HG02623 (cell line): ENCODE measurements around the gene IL12A.

ENCODE experiments used
- ATAC-seq: cut with Tn5 transposase; IDR thresholded peaks from one replicate; pipeline ENCODE4 v1.9.1; 2021; ENCODE audit warnings: moderate library complexity; ENCODE audit not compliant: unreplicated experiment

The IL12A gene

DNA sequence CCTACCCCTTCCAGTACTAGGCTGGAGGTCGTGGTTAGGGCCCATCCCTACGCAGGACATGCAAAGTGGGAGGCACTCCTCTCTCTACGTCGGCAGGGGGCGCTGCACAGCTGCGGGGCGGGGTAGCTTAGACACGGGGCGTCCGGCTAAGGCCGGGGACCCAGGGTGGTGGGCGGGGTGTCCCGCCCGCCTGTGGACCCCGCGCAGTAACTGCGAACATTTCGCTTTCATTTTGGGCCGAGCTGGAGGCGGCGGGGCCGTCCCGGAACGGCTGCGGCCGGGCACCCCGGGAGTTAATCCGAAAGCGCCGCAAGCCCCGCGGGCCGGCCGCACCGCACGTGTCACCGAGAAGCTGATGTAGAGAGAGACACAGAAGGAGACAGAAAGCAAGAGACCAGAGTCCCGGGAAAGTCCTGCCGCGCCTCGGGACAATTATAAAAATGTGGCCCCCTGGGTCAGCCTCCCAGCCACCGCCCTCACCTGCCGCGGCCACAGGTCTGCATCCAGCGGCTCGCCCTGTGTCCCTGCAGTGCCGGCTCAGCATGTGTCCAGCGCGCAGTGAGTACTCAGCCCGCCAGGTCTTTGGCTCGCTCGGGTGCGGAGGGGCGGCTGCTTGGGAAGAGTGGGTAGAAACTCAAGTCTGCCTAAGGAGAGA lies at the start of gene IL12A:
IL12A (plus strand) TSS at position 219 of the 655 bp plus-strand sequence.
- ATAC-seq = peak; percentile 92

DNA sequence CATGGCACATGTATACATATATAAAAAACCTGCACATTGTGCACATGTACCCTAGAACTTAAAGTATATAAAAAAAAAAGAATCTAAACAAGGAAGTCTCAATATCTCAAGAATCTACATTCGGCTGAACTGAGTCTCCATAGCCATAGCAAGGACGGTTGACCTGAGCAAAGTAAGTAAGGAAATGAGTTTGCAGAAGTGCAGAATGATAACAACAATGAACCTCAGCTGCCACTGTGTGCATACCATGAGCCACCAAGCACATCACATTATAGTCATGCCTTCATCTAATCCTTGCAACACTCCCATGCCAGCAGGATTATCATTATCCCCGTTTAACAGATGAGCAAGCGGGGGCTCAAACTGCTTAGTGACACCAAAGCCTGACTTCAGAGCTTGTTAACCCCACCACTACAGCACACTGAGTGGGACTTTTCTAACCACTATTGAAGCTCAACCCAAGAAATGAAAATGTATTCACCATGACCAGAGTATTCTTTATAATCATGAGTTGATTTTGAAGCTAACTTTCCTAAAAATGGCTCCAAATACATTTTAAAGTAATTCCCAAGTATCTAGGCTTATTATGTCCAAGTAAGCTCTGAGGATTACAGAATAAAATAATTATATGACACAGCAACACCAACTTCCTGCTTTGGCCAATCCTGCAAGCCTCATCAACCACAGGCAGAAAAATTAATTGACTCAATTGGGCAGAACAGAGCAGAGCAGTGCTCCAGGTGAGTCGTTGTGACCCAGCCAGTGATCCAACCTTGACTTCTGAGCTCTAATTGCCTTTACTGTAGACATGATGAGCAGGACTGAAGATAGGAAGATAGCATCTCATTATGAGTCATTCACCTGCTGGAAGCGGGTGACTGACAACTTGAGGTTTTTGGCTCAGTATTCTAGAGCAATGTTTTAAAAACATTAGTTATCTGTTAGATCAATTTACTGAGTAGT lies 47.3 kb upstream of the IL12A start:
- peak; percentile 74 for ATAC-seq

GRCh38 chr3:159944781-159945180 lies 43.9 kb upstream of the IL12A start:
- ATAC-seq = no peak

- ATAC-seq = no peak
These were observed 42.7 kb upstream of the IL12A start for GRCh38 chr3:159945930-159946329.

DNA sequence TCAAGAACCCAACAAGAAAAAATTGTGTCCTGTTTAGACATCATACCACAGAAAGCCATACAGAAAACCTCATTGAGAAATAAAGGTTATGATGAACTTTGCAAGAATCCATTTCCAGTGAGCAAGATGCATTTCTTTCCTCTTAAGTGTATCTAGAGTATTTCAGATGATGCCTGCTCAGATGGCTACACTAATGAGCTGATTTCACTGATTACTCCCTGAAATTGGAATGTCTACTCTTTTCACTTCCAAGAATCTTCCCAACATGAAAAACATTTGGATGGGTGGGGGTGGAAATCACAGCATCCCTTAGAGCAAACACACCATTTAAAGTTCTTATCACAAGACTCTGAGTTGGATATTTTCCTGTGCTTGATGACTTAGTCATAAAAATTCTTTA lies 41.4 kb upstream of the IL12A start:
- no peak for ATAC-seq

DNA sequence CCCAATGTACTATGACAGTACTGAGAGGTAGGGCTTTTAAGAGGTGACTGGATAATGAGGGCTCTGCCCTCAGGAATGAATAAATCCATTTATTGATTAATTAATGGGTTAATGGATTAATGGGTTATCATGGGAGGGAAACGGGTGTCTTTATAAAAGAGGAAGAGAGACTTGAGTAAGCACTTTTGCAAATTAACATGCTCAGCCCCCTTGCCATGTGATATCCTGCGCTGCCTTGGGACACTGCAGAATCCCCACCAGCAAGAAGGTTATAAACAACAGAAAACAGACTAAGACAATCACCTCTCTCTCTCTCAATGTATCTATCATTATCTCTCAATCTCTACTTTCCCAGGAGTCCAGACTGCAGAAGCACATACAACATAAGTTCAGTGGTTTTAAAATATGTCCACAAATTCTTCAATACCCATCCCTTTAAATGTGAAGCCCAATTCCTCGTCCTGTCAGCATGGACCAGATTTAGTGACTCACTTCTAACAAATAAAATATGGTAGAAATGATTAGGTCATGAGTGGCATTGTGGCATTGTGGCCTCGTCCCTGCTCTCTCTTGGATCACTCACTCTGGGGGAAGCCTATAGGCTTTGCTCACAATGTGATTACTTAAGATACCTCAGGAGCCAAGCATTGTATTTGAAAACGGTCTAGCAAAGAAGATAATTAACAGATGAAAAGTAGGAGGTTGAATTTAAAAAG lies 40.0 kb upstream of the IL12A start:
- no peak for ATAC-seq

DNA sequence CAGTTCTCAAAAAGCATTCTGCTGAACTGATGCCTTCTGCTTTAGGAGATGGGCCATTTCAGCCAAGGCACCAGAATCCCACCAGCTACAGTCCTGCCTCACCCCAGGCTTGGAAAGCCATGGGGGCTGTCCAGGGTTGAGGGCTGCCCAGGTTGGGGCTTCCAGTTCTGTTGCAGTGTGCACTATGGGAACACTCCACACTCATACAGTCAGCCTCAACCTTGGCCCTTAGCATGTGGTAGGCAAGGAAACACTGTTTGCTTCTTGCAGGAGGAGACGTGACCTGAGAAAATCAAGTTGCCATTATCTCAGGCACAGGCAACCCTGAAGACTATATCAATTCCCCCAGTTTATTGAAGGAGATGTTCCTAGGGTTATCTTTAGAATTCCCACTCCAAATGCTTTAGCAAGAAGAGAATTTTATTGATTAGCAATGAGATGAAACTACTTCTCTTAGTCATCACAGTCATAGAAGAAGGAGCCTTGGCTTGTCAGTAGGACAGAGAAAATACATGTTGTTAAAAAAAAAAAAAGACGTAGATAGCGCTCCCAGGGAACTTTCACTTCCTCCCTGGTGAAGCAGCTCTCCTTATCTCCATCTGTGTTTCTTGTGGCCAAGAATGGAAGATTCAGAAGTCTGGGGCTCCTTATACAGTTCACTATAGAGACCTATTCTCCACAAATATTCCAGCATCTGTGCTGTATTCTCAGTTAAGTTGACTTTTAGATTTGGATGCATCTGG lies 38.3 kb upstream of the IL12A start:
- ATAC-seq = peak; percentile 74

DNA sequence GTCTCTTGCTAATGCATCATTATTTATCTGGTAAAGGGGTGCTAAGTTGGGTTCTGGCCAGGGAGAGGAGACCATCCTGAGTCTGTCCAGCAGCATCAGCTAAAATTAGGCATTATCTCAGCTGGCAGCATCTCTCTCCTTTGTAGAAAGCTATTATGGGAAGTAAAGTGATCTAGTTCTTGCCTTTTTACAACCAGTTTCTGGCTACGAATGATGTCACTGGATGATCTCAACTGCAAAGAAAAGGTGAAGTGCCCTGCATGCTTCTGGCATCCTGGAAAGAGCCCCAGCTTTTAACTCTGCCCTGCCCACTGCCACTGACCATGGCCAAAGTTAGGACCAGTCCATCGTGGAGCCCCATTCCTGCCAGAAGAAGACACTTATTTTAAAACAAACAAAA lies 37.1 kb upstream of the IL12A start:
- no peak for ATAC-seq

- no peak for ATAC-seq
These were observed 35.1 kb upstream of the IL12A start for GRCh38 chr3:159953325-159954085.

GRCh38 chr3:159960188-159961148 lies 28.2 kb upstream of the IL12A start:
- ATAC-seq = no peak

DNA sequence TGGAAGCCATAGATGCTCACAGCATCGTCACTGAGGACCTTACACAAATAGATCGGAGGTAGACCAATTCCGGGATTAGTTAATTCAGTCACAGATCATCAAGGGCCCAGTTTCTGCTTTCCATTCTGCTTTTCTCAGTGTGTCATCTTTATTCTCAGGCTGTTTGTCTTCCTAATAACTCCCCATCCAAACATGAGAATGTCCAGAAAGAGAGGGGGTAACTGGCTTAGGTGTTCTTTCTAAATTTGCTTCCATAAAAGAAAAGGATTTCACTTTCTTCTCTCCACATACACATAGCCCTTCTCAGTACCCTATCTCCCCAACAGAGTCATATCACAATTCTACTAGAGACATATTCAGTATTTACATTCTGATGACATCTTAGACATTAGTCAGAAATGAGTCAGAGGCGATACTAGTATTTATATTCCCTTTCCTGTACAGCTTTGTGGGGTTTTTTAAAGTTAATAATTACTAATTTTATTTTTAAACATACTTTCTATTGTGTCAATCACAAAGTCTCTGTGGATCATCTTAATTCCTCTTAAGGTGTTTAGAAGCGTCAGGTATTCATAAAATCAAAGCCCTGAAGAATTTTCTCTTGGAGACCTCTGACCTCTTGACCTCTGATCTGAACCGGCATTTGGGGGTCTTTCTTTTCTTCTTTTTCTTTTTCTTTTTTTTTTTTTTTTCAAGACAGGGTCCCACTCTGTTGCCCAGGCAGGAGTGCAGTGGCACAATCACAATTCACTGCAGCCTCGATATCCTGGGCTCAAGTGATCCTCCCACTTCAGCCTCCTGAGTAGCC lies 24.3 kb upstream of the IL12A start:
- ATAC-seq = peak; percentile 99

- ATAC-seq = no peak
These were observed 17.3 kb upstream of the IL12A start for GRCh38 chr3:159971311-159971710.

DNA sequence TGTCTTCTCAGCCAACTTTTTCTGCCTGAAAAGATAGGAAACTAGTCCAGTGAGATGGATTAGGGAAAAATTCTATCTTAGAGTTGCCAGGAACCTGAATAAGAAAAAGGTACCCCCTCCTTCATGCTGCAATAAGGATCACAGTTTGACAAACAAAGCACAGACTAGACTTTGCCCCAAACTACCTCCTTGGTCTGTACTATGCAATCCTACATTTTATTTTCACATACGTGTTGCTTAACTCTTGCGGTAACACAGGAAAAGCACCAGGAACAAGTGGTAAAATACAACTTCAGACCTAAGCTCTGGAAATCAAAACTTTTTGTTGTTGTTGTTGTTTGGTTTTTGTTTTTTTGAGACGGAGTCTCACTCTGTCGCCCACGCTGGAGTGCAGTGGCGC lies 11.3 kb upstream of the IL12A start:
- no peak for ATAC-seq

GRCh38 chr3:159978353-159978752 lies 10.3 kb upstream of the IL12A start:
- ATAC-seq = peak; percentile 88

DNA sequence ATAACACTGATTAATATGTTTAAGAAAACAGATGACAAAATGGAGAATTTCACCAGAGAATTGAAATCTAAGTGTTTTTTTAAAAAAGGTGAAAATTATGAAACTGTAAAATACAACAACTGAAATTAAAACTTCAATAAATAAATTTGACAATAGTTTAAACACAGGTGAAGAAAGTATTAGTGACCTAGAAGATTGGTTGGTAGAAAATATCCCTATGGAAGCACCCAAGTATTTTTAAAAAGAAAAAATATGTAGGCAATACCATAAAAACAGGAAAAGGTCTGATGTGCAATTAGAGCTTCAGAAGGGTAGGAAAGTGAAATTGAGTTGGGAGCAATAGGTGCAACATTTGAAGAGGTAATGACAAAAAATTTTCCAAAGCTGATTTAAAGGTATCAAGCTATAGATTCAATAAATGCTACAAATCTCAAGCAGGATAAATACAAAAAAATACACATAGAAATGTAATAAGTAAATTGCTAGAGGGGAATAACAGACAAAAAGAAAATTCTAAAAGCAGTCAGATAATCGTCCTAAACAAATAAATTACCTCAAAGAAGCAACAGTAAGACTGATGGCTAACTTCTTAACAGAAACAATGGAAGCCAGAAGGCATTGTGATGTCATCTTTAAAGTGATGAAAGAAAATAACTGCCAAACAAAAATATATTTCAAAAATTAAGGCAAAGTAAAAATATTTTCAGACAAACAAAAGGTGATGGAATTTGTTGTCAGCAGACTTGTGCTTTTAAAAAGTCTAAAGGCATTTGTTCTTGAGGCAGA lies 9.5 kb upstream of the IL12A start:
- no peak for ATAC-seq

DNA sequence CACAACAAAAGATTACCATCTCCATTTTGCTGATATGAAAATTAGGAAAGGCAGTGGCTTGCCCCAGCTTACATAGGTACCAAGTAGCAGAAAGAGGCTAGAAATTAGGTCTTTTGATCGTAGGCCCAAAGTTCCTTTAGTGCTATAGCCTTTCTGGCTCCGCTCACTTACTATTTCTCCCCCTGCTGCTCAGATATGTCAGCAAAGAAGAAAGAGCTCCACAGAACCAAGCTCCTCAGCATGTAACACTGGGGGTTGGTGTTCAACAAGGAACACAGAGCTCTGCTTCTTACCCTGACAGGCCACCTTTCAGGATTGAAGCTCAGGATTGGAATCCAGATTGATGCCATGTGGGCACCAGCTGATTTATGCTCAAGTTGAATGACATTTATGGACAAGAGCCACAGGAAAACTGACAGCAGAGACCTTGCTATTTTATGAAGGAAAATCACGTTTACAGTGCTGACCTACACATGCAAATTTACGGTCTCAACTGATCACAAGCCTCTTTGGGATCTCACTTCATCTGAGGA lies 6.1 kb upstream of the IL12A start:
- no peak for ATAC-seq

DNA sequence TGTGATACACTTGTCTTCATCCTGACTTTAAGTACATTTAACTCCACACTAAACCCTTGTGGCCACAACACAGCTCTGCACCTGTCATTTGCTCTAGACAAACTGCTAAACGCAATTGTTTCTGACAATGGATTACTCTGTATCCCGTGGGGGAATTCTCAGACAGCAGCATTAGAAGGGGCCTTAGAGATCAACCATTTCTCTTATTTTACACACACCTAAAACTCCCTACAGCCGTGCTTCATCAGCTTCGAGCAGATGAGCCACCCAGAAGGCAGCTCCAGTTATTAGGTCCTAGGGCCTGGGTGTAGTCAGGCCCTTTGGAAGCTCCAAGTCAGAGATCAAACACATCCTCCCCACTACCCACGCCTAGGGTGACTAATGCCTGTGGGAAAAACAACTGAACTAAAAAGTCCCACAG lies 1.3 kb upstream of the IL12A start:
- ATAC-seq = no peak
